Sigmoid colon (tissue), 7 donors: ENCODE measurements around the gene PPFIBP1. TPM values are rescaled to one million over a fixed set of nuclear protein-coding genes. Genes with fewer than 3 reads are reported as not detected.

Source experiments
- DNase-seq: peaks from one replicate; pipeline ENCODE4 v3.0.0-alpha.2; 2019
- H3K27ac ChIP-seq, 4 donors: fragments of 200-600 bp; sonication (generic); one replicate each; pipeline ENCODE4 v1.5.1; 2016 to 2019; ENCODE audit warnings: mild to moderate bottlenecking in 1 of 4
- H3K27me3 ChIP-seq, 3 donors: fragments of 200-600 bp; sonication (generic); one replicate each; pipeline ENCODE4 v1.5.1; 2019; ENCODE audit warnings: mild to moderate bottlenecking in 1 of 3
- H3K36me3 ChIP-seq, 4 donors: fragments of 200-600 bp; sonication (generic); one replicate each; pipeline ENCODE4 v1.5.1; 2016 to 2019
- H3K4me1 ChIP-seq, 4 donors: fragments of 200-600 bp; sonication (generic); one replicate each; pipeline ENCODE4 v1.5.1; 2017 to 2019
- H3K4me3 ChIP-seq, 4 donors: fragments of 200-600 bp; sonication (generic); one replicate each; pipeline ENCODE4 v1.5.1; 2017 to 2019; ENCODE audit warnings: mild to moderate bottlenecking in 2 of 4, moderate library complexity in 1 of 4
- H3K9me3 ChIP-seq, 4 donors: fragments of 200-600 bp in 3 of 4; sonication (generic) in 3 of 4; one replicate each; pipeline versions ENCODE4 v1.5.1 to v1.6.1; 2013 to 2019
- EP300 ChIP-seq, 4 donors: sonication (generic); formaldehyde crosslinking; IDR thresholded peaks; one replicate each; pipeline ENCODE4 v1.6.1; 2017; ENCODE audit warnings: antibody characterized with exemption in 4 of 4
- POLR2A ChIP-seq, 2 donors: fragments of 450-650 bp; IDR thresholded peaks; one replicate each; pipeline ENCODE4 v1.6.1; 2016; ENCODE audit warnings: antibody characterized with exemption in 2 of 2, mild to moderate bottlenecking in 2 of 2, moderate library complexity in 2 of 2
- POLR2AphosphoS5 ChIP-seq, 4 donors: sonication (generic); formaldehyde crosslinking; IDR thresholded peaks; one replicate each; pipeline ENCODE4 v1.6.1; 2017; ENCODE audit warnings: antibody characterized with exemption in 4 of 4
- WGBS, 2 donors: extraction: QIAGEN DNeasy Blood & Tissue Kit; methylation state at CpG; one replicate each; pipeline ENCODE4 v1.1.7; 2013; 5-methylcytosine and 5-hydroxymethylcytosine counted together
- intact Hi-C: fragments of 100-400 bp; cut with DNase I; formaldehyde crosslinking; loops from one replicate; pipeline ENCODE4 v1.15.1; 2023
- polyA plus RNA-seq, 3 donors: library from polyadenylated mRNA; stranded (reverse); fragments of 200-250 nt; gene quantifications; one replicate each; pipeline ENCODE4 v1.2.3, GENCODE V29; 2013
- total RNA-seq, 4 donors: library from RNA; depleted of rRNA; stranded (reverse); fragments of >200 nt; gene quantifications; one replicate each; pipeline ENCODE4 v1.1.0, GENCODE V29; 2016
- TF ChIP-seq, protein P1 (sequence below), 4 experiments: fragments of 450-650 bp in 3 of 4; fragments of 200-600 bp in 1 of 4; IDR thresholded peaks; one replicate each; pipeline ENCODE4 v1.5.1; 2016 to 2019; ENCODE audit warnings: antibody characterized with exemption in 4 of 4, mild to moderate bottlenecking in 3 of 4, moderate library complexity in 2 of 4
- donor health status: healthy with polysubstance abuse.
- donor health status: Bipolar disorder and iron deficiency.
- donor health status: healthy.

PPFIBP1 gene
- total and polyA plus RNA-seq, 7 donors = 5.5 to 101 (median 65.3) TPM

DNA sequence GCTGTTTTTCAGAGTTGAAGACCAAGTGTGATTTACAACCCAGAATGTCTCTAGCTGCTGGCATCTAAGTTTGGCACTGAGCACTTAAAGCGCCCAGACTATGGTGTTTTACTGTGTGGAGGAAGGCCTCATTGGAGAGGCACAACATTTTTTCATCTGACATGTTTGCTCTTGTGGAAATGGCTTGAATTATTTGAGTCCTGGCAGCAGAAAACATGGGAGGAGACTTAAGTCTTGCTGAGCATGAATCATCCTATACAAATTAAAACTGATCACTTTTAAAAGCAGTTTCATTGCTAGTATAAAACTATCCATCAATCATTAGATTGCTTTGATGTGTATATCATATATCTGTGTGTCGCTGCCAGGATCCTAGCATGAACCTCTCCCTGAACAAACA, 86.4 kb downstream of the PPFIBP1 start:
- 16 to 69% methylated on average over 2 of the region's 2 CpGs for WGBS, 2 donors
- TF ChIP-seq EP300 (IDR thresholded peaks at IDR 0.05) (no peak), POLR2A (IDR thresholded peaks at IDR 0.05) (no peak), POLR2AphosphoS5 (IDR thresholded peaks at IDR 0.05) (peak in 2 of 4 donors; percentile 24 to 34)
- TF ChIP-seq, protein P1, sequence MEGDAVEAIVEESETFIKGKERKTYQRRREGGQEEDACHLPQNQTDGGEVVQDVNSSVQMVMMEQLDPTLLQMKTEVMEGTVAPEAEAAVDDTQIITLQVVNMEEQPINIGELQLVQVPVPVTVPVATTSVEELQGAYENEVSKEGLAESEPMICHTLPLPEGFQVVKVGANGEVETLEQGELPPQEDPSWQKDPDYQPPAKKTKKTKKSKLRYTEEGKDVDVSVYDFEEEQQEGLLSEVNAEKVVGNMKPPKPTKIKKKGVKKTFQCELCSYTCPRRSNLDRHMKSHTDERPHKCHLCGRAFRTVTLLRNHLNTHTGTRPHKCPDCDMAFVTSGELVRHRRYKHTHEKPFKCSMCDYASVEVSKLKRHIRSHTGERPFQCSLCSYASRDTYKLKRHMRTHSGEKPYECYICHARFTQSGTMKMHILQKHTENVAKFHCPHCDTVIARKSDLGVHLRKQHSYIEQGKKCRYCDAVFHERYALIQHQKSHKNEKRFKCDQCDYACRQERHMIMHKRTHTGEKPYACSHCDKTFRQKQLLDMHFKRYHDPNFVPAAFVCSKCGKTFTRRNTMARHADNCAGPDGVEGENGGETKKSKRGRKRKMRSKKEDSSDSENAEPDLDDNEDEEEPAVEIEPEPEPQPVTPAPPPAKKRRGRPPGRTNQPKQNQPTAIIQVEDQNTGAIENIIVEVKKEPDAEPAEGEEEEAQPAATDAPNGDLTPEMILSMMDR (IDR thresholded peaks at IDR 0.05) = no peak
- DNase-seq = no peak
- intact Hi-C loops = loop anchor here (10.0 kb wide), 1 partner anchor 86 kb away; the partner anchor contains the start of gene PPFIBP1
- H3K36me3 ChIP-seq = no peaks in the 10 kb centered on the region
- H3K9me3 ChIP-seq = no peaks in the 10 kb centered on the region
- no peak overlapping the region for H3K4me3 ChIP-seq
- no peaks in the 10 kb centered on the region for H3K27me3 ChIP-seq
- peaks cover 0 to 73% (median 55%) of the 10 kb centered on the region in 4 donors for H3K4me1 ChIP-seq
- peak overlapping the region in 3 of 4 donors; percentile 45 to 59 (median 59) for H3K27ac ChIP-seq

DNA sequence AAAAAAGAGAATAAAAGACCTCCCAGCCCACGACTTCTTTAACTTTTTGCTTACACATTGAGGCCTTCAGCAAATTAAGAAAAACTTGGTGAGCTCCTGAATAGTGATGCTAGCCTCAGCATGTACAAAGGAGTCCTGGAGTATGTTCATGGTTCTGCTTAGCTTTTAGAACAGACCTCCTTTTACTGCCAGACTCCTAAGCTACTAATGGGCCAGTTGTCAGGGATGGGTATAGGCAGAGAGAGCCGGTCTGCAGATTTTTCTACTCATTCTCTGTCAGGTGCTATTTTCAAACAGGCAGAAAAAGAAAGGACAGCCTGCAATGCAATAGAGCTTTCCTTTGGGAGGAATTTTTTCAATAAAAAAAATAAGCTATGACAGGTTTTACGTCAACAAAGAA, 90.4 kb downstream of the PPFIBP1 start:
- H3K27me3 ChIP-seq = no peaks in the 10 kb centered on the region
- H3K36me3 ChIP-seq = no peaks in the 10 kb centered on the region
- intact Hi-C loops = loop anchor here (10.0 kb wide), 1 partner anchor 90 kb away; the partner anchor contains the start of gene PPFIBP1
- peak overlapping the region in 2 of 4 donors; percentile 50 to 52 for H3K27ac ChIP-seq
- no peak overlapping the region for H3K4me3 ChIP-seq
- DNase-seq = no peak
- 90 to 94% methylated on average over 3 of the region's 3 CpGs for WGBS, 2 donors
- H3K9me3 ChIP-seq = no peaks in the 10 kb centered on the region
- peaks cover 0 to 79% (median 71%) of the 10 kb centered on the region in 4 donors for H3K4me1 ChIP-seq
- TF ChIP-seq EP300 (IDR thresholded peaks at IDR 0.05) (no peak), POLR2AphosphoS5 (IDR thresholded peaks at IDR 0.05) (no peak), POLR2A (IDR thresholded peaks at IDR 0.05) (no peak)

DNA sequence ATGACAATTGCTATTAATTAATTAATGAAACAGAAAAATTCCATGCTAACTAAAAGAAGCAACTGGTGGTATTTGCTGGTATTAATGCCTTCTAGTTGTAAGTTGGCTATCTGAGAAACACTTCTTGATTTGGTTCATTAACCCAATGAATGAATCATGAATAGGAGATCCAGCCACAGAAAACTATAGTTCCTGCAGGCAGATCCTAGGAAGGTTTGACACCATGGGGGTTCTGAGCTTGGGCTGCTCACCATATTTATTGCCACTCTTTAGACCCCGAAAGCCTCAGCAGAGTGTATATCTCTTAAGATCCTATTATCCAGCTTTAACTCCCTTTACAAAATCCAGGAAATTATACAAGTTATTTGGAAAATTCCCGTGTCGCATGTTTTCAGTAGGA, 90.9 kb downstream of the PPFIBP1 start:
- peak overlapping the region in 2 of 4 donors; percentile 50 to 52 for H3K27ac ChIP-seq
- intact Hi-C loops = loop anchor here (10.0 kb wide), 1 partner anchor 90 kb away; the partner anchor contains the start of gene PPFIBP1
- peaks cover 0 to 75% (median 67%) of the 10 kb centered on the region in 4 donors for H3K4me1 ChIP-seq
- TF ChIP-seq EP300 (IDR thresholded peaks at IDR 0.05) = no peak
- TF ChIP-seq, protein P1 (IDR thresholded peaks at IDR 0.05) = no peak
- TF ChIP-seq POLR2A (IDR thresholded peaks at IDR 0.05) = no peak
- TF ChIP-seq POLR2AphosphoS5 (IDR thresholded peaks at IDR 0.05) = no peak
- no peaks in the 10 kb centered on the region for H3K27me3 ChIP-seq
- H3K9me3 ChIP-seq = no peaks in the 10 kb centered on the region
- no peaks in the 10 kb centered on the region for H3K36me3 ChIP-seq
- 93 to 95% methylated on average over 3 of the region's 3 CpGs for WGBS, 2 donors
- no peak overlapping the region for H3K4me3 ChIP-seq
- DNase-seq = no peak

DNA sequence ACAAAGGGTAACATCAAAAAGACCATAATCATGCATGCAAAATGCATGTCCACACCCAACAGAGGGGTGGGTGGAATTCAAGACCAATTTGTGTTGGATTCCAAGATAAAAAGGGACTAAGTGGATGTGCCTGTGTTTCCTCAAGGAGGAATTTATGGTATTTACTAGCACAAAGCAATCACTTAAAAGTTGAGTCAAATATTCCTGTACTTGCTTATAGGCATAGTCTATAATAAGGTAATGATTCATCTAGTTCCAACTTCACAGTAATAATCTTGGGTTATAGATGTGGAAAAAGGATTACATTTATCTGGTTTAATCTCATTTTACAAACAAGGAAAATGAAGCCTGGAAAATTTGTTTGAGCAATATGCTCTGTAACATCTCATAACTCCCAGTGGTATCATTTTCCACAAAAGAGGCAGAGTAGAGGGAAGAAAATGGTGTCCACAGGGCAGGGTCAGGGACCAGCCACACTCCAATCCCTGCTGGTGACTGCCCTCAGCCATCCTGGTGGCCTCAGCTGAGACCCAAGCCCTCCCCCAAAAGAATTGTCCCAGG, 91.4 kb downstream of the PPFIBP1 start:
- H3K4me1 ChIP-seq = peaks cover 0 to 71% (median 61%) of the 10 kb centered on the region in 4 donors
- TF ChIP-seq, protein P1 (IDR thresholded peaks at IDR 0.05) = no peak
- TF ChIP-seq POLR2AphosphoS5 (IDR thresholded peaks at IDR 0.05) = no peak
- TF ChIP-seq EP300 (IDR thresholded peaks at IDR 0.05) = no peak
- no peak for TF ChIP-seq POLR2A (IDR thresholded peaks at IDR 0.05)

DNA sequence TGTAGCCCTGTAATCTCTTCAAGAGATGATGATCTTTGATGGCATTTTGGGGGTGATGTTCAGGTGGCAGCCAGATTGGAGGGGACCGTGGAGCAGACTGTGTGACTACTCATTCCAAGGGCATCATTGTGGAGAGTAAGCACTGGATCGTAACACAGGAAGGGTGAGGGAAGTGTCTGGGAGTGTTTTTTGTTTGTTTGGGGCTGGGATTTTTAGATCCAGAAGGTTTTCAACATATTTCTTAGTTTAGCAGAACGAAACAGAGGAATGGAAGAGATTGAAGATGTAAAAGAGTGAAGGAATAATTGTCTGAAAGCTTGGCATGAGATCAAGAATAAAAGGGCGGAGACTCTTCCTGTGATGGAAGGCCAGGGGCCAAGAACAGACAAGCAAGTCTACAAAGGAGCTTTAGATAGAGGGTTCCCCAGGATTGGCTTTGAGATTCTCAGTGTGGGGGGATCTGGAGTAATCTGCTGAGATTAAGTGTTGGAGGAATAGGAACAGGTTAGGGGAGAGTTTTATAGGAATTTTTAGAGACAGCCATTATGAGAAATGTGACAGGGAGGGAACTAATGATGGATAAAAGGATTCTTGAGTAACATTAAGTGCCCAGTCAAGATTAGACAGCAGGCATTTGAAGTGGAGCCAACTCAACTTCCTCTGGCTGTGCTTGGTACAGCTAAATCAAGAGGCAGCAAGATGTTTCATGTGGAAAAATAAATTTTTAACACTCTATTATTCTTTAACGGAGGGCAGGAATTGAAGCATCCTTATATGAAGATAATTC, 92.5 kb downstream of the PPFIBP1 start:
- Histone ChIP-seq H3K27ac (no peak overlapping the region), H3K4me1 (peaks cover 0 to 71% (median 52%) of the 10 kb centered on the region in 4 donors)
- intact Hi-C loops = loop anchor here (10.0 kb wide), 1 partner anchor 92 kb away; the partner anchor contains the start of gene PPFIBP1

More for the DNA sequence above, 91.4 kb downstream of the PPFIBP1 start:
- H3K27ac ChIP-seq = peak overlapping the region in 2 of 4 donors; percentile 50 to 52
- no peak overlapping the region for H3K4me3 ChIP-seq
- intact Hi-C loops = loop anchor here (10.0 kb wide), 1 partner anchor 91 kb away; the partner anchor contains the start of gene PPFIBP1
- DNase-seq = no peak
- H3K27me3 ChIP-seq = no peaks in the 10 kb centered on the region
- no peaks in the 10 kb centered on the region for H3K9me3 ChIP-seq
- no peaks in the 10 kb centered on the region for H3K36me3 ChIP-seq

More for the DNA sequence above, 92.5 kb downstream of the PPFIBP1 start:
- Histone ChIP-seq H3K9me3 (no peaks in the 10 kb centered on the region), H3K4me3 (no peak overlapping the region), H3K27me3 (no peaks in the 10 kb centered on the region), H3K36me3 (no peaks in the 10 kb centered on the region)
- 75 to 79% methylated on average over 5 of the region's 5 CpGs for WGBS, 2 donors
- TF ChIP-seq POLR2A (IDR thresholded peaks at IDR 0.05) (no peak), POLR2AphosphoS5 (IDR thresholded peaks at IDR 0.05) (no peak), EP300 (IDR thresholded peaks at IDR 0.05) (no peak)
- TF ChIP-seq, protein P1 (IDR thresholded peaks at IDR 0.05) = no peak
- DNase-seq = no peak
